Right forelimb (tissue), 1 donor: Measurements from ENCODE around the gene CLIC3.

Experiments used
- DNase-seq: peaks from one replicate; pipeline ENCODE4 v3.0.0-alpha.2; 2018

The CLIC3 gene

DNA sequence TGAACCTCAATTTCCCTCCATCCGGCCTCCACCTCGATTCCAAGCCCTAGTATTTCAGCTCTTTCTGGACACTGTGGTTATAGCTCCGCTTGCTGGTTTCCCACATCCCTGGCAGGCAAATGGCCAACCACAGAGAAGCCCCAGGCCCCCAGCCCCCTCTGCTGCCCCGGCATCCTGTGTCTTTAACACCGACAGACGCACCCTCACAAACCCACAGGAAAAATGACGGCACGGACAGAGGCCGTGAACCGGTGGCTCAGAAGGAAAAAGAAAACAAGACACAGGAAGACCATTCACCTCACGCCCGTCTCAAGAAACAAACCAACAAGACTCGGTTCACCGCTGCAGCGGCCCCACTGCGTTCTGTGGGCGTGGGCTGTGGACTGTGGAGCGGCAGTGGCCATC is 1.5 kb upstream of the CLIC3 start:
- no peak for DNase-seq

DNA sequence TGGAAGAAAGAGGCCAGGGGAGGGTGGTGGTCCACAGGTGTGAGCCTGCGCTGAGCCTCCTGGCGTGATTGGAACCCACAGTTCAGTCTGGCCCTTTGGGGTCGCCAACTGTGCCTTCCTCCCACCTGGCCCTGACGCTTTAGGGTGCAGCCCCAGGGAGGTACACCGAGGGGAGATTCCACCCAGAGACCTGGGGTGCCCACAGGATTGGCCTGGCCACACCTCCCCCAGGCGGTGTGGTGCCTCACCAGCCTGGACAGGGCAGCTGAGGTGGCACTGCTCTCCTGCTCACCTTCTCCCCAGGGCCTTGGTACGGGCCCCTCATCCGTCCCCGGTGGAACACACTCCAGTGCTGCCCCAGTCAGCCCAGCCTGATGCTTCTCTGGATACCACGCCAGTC is 1.0 kb upstream of the CLIC3 start:
- DNase-seq: no peak

DNA sequence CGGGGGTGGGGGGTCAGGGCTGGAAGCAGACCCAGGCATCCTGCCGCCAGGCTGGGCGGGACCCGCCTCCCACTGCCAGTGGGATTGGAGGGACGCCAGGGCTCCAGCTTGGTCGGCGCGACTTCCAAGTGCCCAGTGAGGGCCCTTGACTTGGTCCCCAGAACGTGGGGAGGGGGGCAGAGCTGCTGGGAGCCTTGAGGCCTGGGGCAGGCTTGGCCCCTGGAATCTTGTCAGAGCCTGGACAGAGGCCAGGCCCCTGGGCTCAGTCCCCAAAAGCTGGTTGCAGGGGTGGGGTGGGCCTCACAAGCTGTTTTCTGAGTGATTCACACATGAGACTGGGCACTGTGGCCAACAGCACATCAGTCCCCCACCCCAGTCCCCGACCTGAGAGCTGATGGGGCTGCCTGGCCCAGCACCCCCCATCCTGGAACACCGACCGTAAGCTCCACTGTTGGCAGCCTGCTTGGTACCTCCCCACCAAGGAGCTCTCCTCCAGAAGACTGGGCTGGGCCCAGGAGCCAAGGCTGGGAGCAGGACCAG is 526 bp downstream of the CLIC3 start:
- DNase-seq: no peak

DNA sequence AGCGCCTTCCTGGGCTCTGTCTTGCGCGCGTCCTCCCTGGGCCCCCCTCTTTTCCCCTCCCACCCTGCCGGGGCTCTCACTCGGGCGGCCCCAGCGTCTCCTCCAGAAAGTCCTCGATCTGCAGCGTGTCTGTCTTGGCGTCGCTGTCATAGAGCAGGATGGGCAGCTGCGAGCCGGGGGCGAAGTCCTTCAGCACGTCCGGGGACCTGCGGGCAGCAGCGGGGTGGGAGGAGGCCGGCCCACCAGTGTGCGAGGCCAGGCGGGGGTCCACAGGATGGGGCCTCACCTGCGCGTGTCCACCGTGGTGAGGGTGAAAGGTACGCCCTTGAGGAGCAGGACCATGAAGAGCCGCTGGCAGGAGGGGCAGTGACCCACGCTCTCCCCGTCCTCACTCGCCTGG is 1.0 kb downstream of the CLIC3 start:
- DNase-seq: no peak

DNA sequence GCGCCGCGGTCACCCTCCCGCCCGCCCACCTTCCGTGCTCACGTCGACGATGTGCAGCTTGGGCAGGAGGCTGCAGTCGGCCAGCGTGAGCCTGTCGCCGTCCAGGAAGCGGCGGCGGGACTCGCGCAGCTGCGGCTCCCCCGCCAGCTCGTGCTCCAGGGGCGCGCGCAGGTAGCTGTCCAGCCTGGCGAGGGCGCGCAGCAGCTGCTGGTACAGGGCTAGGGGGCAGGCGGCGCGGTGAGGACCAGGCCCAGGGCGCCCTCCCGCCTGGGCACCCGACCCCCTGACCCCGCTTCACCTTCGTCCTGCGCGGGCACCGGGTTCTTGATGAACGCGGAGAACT is 1.5 kb downstream of the CLIC3 start:
- DNase-seq: no peak

DNA sequence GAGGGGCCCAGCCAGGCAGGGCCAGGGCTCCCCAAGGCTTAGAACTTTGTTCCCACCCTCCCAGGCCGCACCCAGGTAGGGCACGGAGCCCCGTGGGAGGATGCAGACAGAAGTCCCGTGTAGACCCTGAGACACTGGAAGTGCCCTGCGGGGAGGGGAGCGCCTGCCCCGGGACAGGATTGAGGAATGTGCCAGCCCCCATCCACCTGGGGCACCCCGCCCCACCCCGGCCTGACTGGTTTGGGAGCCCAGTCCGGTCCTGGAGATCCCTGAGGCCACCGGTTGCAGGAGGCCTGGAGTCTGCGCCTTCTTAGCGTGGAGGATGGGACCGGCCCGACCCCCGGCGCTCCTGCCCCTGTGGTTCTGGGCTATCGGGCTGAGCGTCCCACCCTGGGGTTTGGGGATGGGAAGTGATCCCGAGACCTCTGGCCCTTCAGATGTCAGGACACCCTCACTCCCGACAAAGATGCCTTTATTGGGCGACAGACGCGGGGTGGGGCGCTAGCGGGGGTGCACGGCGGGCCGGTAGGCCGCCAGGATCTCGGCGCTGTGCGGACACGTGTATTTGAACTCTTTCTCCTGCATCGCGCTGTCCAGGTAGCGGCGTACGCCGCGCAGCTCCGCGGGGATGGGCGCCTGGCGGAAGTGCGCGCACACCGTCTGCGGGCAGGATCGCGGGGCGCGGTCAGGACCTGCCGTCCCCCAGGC is 2.0 kb downstream of the CLIC3 start:
- DNase-seq: no peak

DNA sequence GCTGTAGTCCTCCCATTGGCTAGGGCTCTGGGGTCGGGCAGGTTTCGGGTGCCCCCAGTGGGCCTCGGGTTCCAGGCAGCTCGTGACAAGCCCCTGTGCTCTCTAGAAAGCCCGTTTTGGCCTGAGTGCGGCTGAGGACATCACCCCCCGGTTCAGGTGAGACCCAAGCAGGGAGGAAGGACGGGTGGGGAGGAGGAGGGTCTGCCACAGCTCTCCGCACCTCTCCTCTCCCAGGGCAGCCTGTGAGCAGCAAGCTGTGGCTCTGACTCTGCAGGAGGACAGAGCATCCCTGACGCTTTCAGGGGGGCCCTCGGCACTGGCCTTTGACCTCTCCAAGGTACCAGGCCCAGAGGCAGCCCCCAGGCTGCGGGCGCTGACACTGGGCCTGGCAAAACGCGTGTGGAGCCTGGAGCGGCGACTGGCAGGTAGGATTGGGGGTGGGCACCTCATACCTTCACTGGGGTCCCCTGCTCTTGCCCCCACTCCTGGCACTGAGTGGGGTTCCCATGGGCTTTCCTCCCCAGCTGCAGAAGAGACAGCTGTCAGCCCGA is 3.5 kb downstream of the CLIC3 start:
- DNase-seq: no peak

DNA sequence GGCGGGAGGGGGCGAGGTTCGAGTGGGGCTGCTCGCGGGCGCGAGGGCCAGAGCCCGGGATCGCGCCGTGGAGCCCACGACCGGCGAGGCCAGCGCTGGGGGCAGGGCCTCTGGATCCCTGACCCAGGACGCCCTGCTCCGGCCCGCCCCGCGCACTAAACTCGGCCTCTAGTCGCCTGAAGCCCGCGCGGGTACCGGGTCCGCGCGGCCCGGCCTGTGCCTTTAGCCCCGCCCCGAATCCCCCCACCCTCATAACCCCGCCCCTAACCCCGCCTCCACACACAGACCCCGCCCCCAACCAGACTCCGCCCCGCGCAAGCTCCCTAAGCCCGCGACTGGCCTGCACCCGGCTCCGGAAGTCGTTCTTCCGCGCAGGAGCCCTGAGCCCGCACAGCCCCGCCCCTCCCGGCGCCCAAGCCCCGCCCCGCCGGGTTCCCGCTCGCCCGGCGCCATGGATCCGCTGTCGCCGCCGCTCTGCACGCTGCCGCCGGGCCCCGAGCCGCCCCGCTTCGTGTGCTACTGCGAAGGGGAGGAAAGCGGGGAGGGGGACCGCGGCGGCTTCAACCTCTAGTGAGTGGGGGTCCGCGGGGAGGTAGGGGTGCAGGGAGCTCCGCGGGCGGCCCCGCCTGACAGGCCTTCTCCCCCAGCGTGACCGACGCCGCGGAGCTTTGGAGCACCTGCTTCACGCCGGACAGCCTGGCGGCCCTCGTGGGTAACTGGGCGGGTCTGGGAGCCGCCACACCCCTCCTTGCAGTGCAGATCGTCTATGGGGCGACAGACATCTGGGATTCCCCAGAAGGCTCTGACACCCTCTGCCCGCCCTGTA is 4.2 kb downstream of the CLIC3 start, which contains the start of gene PAXX:
Gene PAXX (plus strand): TSS at position 430 of the 826 bp plus-strand sequence. CDS start 22 bp downstream, at position 452.
- DNase-seq: peak; percentile 91

DNA sequence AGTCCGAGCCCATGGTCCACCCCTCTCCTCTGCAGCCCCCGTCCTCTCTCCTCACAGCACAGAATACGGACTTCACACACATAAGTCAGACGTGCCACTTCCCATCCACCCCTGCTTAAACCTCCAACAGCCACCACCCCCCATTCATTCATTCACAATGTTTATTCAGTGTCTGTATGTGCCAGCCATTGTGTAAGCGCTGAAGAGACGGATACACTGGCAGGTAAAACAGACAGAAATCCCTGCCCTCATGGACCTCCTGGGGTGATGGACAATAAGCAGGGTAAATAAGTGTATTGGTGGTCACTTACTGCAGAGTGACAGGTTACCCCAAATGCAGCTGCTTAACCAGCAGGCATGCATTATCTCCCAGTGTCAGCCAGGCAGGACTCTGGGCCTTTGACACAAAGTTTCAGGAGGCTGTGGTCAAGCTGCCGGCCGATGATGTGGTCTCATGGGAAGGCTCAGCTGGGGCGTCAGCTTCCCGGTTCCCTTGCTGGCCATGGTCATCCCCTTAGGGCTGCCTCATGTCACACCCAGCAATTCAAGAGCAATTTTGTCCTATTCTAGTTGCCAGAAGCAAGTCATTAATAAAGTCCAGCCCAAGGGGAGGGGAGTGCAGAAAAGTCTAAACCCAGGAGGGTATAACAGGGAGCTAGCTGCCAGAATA is 6.0 kb downstream of the CLIC3 start:
- no peak for DNase-seq

DNA sequence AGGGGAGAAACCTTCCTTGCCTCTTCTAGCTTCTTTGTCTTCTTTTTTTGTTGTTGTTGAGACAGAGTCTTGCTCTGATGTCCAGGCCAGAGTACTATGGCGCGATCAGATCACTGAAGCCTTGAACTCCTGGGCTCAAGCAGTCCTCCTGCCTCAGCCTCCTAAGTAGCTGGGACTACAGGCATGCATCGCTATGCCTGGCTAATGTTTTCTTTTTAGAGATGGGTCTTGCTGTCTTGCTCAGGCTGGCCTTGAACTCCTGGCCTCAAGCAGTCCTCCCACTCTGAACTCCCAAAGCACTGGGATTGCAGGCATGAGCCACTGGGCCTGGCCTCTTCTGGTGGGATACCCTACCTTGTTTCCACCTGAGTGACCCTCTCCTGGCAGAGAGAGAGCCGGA is 7.5 kb downstream of the CLIC3 start:
- DNase-seq: no peak

DNA sequence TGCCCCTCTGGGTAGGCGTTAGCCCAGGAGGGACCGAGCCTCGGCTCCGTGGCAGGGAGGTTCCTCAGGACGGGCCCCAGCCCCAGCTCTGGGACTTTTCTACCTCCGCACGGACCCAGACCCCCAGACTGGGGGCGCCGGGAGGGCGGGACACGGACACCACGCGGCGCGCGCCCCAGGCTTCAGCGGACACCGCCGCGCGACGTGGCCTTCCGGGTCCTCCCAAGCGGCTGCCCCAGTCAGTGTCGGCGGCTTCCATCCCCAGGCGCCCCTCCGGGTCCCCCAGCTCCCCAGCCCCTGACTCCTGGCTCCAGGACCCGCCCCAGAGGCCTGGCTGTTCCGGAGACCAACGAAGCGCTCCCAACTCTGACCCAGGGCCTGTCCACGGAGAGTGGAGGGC is 10.5 kb downstream of the CLIC3 start:
- DNase-seq: no peak

DNA sequence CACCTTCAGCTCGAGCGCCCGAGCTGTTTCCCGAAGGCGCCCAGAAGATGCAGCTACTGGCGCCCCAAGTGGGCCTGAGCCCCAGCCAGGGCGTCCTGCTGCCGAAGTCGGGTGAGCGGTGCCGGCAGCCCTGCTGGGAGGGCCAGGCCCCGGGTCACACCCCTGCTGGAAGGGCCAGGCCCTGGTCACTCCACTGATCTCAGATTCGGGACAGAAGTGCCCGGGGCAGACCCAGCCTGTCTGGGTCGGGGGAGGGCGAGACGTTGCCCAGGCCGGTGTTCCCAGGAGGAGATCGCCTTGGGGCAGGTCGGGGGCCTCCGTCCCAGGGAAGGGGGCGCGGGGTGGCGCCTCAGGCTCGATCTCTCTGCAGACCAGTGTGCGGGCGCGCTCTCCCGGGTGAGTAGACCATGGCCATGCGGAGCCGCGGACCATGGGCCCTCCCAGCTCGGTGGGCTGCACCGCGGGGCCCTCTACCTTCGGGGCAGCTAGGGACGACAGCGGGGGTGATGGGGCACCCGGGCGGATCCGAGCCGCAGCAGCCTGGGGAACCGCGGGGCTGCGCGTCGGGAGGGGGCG is 11.3 kb downstream of the CLIC3 start:
- no peak for DNase-seq

DNA sequence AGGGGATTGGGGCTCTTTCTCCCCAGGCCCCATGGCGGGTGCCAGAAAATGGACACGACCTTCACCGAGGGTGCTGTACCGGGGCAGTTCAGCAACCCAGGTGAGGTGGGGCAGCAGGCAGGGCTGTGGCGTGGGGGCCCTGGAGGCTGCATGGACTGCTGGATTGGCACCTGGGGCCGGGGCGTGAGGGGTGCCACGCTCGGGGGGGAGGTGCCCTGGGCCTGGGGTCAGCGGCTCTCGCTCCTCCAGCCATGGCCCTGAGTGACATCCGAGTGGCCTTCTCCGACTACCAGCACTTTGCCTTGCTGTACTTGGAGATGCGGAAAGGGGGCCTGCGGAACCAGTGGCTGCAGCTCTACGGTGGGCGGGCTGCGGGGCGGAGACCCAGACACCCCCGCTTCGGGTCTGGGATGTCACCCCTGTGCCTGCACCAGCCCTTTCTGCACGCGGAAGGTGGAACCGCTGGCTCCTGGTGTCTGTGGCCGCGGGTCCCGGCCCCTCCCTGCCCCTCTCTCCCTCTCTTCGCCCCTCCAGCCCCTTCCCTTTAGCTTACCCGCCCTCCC is 11.8 kb downstream of the CLIC3 start:
- DNase-seq: no peak

DNA sequence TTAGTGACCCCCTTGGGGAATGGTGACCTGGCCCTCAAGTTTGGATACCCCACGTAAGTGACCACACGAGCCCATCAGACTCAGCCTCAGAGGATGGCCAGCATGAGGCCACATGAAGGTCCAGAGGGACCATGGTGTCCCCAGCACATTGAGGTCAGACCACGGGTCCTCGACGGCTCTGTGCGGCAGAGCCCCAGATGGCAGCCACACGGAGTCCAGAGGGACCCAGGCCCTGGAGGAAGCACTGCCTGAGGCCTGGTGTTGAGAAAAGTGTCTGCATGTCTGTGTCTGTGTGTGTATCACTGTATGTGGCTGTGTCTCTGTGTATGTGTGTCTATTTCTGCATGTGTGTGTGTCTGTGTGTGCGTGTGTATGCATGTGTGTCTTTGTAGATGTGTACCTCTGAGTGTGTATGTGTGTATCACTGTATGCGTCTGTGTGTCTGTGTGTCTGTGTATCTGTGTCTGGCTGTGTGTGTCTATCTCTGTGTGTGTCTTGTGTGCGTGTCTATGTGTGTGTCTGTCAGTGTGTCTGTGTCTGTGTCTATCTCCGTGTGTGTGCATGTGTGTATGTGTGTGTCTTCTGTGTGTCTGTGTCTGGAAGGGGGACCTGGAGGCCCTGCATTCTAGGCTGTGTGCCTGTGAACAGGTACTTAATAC is 12.6 kb downstream of the CLIC3 start:
- no peak for DNase-seq

DNA sequence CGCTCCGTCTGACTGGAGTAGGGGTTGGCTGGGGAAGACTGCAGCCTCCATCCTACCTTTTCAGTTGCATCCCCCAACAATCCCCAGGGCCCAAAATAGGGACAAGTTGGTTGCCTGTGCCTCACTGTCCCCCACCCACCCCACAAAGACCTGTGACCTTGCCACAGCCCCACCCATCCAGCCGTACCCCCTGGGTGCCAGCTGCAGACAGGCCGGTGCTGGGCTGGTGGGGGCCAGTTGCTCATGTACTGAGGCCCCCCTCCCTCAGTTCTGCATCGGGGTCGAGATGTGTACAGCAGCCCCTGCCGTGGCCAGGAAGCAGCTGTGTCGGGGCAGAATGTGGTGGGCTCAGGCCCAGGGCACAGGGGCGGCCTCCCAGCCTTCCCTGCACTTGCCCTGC is 13.2 kb downstream of the CLIC3 start:
- DNase-seq: no peak

DNA sequence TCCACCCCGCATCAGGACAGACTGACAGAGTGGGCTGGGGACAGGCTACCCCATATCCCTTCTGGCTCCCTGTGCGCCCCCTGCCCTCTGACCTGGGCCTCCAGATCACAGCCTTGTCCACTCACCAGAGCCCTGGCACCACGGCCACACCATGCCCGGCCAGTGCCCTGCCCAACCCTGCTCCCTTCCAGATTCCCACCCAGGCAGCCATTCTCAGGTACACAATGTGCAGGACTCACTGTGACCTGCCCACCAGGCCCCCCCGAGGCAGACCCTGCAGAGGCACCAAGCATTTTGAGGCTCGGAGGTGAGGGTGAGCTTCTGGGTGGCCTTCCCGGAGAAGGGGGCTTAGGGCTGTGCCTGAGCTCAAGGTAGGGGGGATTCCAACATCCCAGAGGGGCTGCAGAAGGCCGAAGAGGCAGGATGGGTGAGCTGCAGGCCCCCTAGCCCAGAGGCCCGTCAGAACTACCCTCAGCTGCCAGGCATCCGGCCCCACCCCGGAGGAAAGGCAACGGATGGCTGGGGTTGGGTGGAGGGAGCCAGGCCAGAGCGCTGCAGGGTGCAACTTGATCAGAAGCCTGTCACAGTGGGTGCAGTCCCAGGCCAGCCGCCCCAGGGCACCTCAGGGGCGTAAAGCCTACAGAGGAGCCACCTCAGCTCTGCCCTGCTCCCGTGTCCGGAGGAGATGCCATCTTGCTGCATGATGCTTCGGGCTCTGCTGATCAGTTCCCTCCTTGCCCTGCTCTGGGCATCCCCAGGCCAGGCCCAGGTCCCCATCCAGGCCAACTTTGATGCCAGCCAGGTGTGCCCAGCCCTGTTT is 13.9 kb downstream of the CLIC3 start, which contains the start of gene LCNL1:
Gene LCNL1 (plus strand): TSS at position 762 of the 820 bp plus-strand sequence. CDS start 594 bp downstream, outside the sequence.
- DNase-seq: no peak

DNA sequence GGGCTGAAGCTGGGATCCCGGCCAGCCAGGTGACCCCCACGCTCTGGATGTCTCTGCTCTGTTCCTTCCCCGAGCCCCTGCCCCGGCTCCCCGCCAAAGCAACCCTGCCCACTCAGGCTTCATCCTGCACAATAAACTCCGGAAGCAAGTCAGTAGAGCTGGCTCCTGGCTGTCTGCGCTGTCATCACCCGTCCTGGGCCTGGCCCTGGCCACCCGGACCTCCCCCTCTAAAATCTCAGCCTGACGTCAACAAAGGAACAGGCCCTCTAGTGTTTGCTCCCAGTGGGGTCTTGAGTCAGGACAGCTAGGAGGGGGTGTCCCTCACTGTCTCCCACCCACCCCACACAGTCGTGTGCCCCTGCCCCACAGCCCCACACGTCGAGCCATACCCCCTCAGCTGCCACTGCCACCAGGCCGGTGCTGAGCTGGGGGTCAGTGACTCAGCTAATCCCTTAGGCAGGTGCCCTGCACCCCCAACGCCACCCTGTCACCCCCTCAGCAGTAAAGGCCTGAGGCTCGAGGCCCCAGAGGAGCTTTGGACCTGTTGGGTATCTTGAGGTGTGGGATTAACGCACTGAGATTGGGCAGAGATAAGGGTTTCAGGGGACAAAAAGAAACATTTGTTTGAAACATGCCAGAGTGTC is 14.7 kb downstream of the CLIC3 start:
- DNase-seq: no peak

DNA sequence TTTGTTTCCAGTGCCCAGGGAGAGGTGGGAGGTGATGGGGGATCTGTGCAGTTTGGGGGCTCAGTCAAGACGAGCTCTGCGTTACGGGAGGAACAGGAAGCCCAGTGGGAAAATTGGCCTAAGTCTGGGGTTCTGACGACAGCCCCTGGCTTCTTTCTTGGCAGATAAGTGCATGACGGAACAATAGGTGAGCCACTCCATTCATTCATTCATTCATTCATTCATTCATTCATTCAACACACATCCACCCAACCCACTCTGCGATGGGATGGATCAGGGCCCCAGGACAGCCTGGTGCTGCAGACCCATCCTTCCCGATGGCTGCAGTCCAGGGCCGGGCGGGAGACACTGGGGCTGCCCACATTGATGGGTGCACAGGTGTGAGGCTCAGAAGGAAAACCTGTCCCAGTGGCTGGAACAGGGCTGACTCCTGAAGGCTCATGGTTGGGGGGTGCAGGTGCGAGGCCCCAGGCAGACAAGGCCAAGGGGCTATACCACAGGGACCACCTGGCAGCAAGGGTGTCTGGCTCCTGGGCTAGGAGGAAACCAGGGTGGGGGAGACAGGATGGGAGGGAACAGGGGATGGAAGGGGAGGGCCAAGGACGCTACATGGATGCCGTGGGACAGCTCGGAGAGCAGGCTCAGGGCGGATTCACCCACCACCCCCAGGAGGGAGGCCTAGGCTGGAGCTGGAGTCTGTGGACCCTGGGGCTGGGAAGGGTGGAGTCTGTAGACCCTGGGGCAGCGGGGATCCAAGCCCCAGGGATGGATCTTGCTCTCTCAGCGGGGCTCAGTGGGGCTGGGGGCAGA is 15.5 kb downstream of the CLIC3 start:
- no peak for DNase-seq

DNA sequence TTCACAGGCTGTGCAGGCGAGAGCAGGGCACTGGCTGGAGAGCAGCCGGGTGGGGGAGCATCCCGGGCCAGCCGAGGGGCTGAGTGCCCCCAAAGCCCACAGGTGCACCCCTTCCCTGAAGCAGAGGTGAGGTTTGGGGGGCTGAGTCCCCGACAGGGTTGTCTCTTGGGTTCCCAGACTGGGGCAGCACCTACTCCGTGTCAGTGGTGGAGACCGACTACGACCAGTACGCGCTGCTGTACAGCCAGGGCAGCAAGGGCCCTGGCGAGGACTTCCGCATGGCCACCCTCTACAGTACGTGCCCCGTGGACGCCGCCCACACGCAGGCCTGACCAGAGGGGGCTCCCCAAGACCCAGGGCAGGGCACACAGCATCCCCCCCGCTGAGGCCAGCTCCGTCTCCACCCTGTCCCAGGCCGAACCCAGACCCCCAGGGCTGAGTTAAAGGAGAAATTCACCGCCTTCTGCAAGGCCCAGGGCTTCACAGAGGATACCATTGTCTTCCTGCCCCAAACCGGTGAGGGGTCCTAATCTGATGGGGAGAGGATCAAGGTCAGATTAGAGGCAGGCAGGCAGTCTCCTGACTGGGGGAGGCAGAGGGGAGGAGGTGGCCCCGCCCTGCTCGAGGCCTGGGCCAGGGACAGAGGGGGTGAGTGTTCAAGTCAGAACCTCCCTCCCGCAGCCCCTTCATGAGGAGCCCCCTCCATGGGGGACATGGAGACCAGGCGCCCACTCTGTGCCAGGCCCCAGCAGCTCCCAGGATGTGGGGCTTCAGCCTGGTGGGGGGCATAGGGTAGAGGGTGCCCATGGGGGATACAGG is 16.4 kb downstream of the CLIC3 start:
- no peak for DNase-seq
